Measurements from ENCODE around the gene OTUD5. TPM values are rescaled to one million over a fixed set of nuclear protein-coding genes. Genes with fewer than 3 reads are reported as not detected.
"Not testable (repeated sequence)": the region's sequence is repeated elsewhere in the genome, so short reads cannot be mapped to it uniquely, and the experiment has no call there.

The OTUD5 gene
- total RNA-seq, 1 donor, result 26.0 TPM

GRCh38 chrX:48892896-48893295, 64.5 kb downstream of the OTUD5 start:
- no peak overlapping the region for H3K4me3 ChIP-seq (ENCODE audit: low read depth, low read length)
- no peak for DNase-seq (ENCODE audit: low read depth)
- no peak for TF ChIP-seq CTCF (IDR thresholded peaks at IDR 0.05; ENCODE audit: insufficient read depth, low read length)

- peak overlapping the region; percentile 58 for H3K4me3 ChIP-seq (ENCODE audit: low read depth, low read length)
- peak; percentile 75 for DNase-seq (ENCODE audit: low read depth)
- peak; percentile 54 for TF ChIP-seq CTCF (IDR thresholded peaks at IDR 0.05; ENCODE audit: insufficient read depth, low read length)
Observed at GRCh38 chrX:48891402-48892288, 65.8 kb downstream of the OTUD5 start.

- TF ChIP-seq CTCF (IDR thresholded peaks at IDR 0.05; ENCODE audit: insufficient read depth, low read length), result no peak
- DNase-seq (ENCODE audit: low read depth), result no peak
- H3K4me3 ChIP-seq (ENCODE audit: low read depth, low read length), result peak overlapping the region; percentile 58
Observed at GRCh38 chrX:48890934-48891401, 66.4 kb downstream of the OTUD5 start.

- DNase-seq (ENCODE audit: low read depth), result no peak
- H3K4me3 ChIP-seq (ENCODE audit: low read depth, low read length), result peak overlapping the region; percentile 58
- TF ChIP-seq CTCF (IDR thresholded peaks at IDR 0.05; ENCODE audit: insufficient read depth, low read length), result no peak
Observed at GRCh38 chrX:48890296-48890925, 67.0 kb downstream of the OTUD5 start.

- not testable (repeated sequence) for H3K4me3 ChIP-seq (ENCODE audit: low read depth, low read length); DNase-seq (ENCODE audit: low read depth)
Observed at GRCh38 chrX:48886586-48886985, 70.8 kb downstream of the OTUD5 start.

GRCh38 chrX:48883729-48884128, 73.7 kb downstream of the OTUD5 start:
- no peak overlapping the region for H3K4me3 ChIP-seq (ENCODE audit: low read depth, low read length)
- DNase-seq (ENCODE audit: low read depth), result no peak
- TF ChIP-seq CTCF (IDR thresholded peaks at IDR 0.05; ENCODE audit: insufficient read depth, low read length), result no peak

GRCh38 chrX:48876944-48877343, 80.5 kb downstream of the OTUD5 start:
- DNase-seq (ENCODE audit: low read depth); H3K4me3 ChIP-seq (ENCODE audit: low read depth, low read length): not testable (repeated sequence)

Small RNAs within 50 kb of the gene (small RNA-seq; reads per million reads assigned to genes)
- not detected for gene RNU6-722P

Other genes starting within 250 kb of the OTUD5 start
- gene GLOD5, start 195.9 kb downstream of the OTUD5 start, total RNA-seq (ENCODE audit: low replicate concordance), result not detected in 2 replicates
- not detected in 2 replicates for gene GATA1, start 171.0 kb downstream of the OTUD5 start, total RNA-seq (ENCODE audit: low replicate concordance)
- gene HDAC6, start 155.5 kb downstream of the OTUD5 start, total RNA-seq (ENCODE audit: low replicate concordance), result 17.3 and 33.7 TPM in 2 replicates
- gene ERAS, start 131.1 kb downstream of the OTUD5 start, total RNA-seq (ENCODE audit: low replicate concordance), result not detected in 2 replicates
- not detected in 2 replicates for gene PCSK1N, start 122.0 kb downstream of the OTUD5 start, total RNA-seq (ENCODE audit: low replicate concordance)
- 7.0 and 19.4 TPM in 2 replicates for gene TIMM17B, start 59.8 kb downstream of the OTUD5 start, total RNA-seq (ENCODE audit: low replicate concordance)
- 35.4 and 65.5 TPM in 2 replicates for gene PQBP1, start 59.7 kb downstream of the OTUD5 start, total RNA-seq (ENCODE audit: low replicate concordance)
- 5.6 and 12.2 TPM in 2 replicates for gene SLC35A2, start 46.0 kb downstream of the OTUD5 start, total RNA-seq (ENCODE audit: low replicate concordance)
- gene PIM2, start 38.6 kb downstream of the OTUD5 start, total RNA-seq (ENCODE audit: low replicate concordance), result 2.1 and 5.0 TPM in 2 replicates
- 0.81 and 1.4 TPM in 2 replicates for gene KCND1, start 14.2 kb upstream of the OTUD5 start, total RNA-seq (ENCODE audit: low replicate concordance)
- gene GRIPAP1, start 44.7 kb upstream of the OTUD5 start, total RNA-seq (ENCODE audit: low replicate concordance), result 11.9 and 15.7 TPM in 2 replicates
- 18.9 and 50.5 TPM in 2 replicates for gene TFE3, start 85.8 kb upstream of the OTUD5 start, total RNA-seq (ENCODE audit: low replicate concordance)
- gene CCDC120, start 101.4 kb upstream of the OTUD5 start, total RNA-seq (ENCODE audit: low replicate concordance), result 0.90 and 1.2 TPM in 2 replicates
- gene PRAF2, start 116.4 kb upstream of the OTUD5 start, total RNA-seq (ENCODE audit: low replicate concordance), result 2.6 and 17.8 TPM in 2 replicates
- gene WDR45, start 122.3 kb upstream of the OTUD5 start, total RNA-seq (ENCODE audit: low replicate concordance), result 66.5 and 73.9 TPM in 2 replicates
- 12.5 and 18.2 TPM in 2 replicates for gene GPKOW, start 166.1 kb upstream of the OTUD5 start, total RNA-seq (ENCODE audit: low replicate concordance)
- gene MAGIX, start 205.2 kb upstream of the OTUD5 start, total RNA-seq (ENCODE audit: low replicate concordance), result 1.7 and 2.9 TPM in 2 replicates
- 8.7 and 93.2 TPM in 2 replicates for gene PLP2, start 214.3 kb upstream of the OTUD5 start, total RNA-seq (ENCODE audit: low replicate concordance)
- 2.9 and 5.0 TPM in 2 replicates for gene PRICKLE3, start 228.8 kb upstream of the OTUD5 start, total RNA-seq (ENCODE audit: low replicate concordance)
- 0.16 and 0.18 TPM in 2 replicates for gene SYP, start 242.6 kb upstream of the OTUD5 start, total RNA-seq (ENCODE audit: low replicate concordance)